ENCODE results near the gene FAM78A. TPM values are rescaled to one million over a fixed set of nuclear protein-coding genes. Genes with fewer than 3 reads are reported as not detected.
A peak's percentile ranks its signal among the peaks of the same experiment; 100 is the strongest.

FAM78A gene
- total RNA-seq, 2 experiments from 2014 or later, result 99.2 to 101 TPM

DNA sequence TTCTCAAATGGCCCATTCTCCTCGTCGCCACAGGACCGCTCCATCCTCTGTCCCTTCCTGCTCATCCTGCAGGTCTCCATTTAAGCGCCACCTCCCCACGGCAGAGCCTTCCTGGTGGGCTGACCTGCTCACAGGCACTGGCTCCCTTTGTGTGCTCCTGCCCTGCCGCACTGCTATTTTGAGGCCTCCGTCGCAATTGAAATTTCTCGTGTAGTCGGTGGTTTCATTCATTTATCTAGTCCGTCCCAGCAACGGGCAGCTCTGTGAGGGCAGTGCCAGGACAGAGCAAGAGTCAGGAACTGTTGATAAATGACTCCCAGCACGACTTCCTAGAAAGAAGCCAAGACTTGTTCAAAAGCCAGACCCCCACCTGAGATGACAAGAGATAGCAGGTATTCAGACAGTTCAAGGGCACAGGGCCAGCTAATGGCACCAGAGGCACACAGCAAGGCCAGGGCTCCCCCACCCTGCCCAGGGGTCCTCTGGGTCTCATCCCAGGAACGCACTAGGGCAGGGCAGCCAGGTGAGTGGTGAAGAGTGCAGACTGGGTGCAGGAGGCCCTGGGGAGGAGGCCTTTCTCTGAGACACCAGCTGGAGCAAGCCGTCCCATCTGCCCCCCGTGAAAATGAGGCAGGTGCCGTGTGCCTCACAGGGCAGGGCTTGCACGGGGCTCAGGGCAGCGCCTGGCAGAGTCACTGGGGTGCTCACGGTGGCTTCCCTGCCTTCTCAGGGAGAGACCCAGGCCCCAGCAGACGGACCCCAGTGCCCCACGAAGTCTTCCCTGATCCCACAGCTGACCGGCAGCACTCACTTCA is 36.9 kb downstream of the FAM78A start:
- CTCF ChIA-PET, result interaction anchor here (1.0 to 1.8 kb wide), 2 partner anchors 8 to 13 kb away, joined by 3 to 12 read pairs; no protein-coding TSS in a partner anchor
- peaks cover 14% of the 10 kb centered on the region for H3K36me3 Mint-ChIP-seq (ENCODE audit: low read depth)
- H3K27ac Mint-ChIP-seq, result peak overlapping the region; percentile 84
- H3K4me3 Mint-ChIP-seq, result no peak overlapping the region
- no peaks in the 10 kb centered on the region for H3K27me3 Mint-ChIP-seq (ENCODE audit: low read depth)
- POLR2A ChIA-PET, result interaction anchor here (0.8 to 5.3 kb wide), 7 partner anchors 13 to 39 kb away, joined by 3 to 54 read pairs (median 6); no protein-coding TSS in a partner anchor
- no peak for ATAC-seq
- H3K4me1 Mint-ChIP-seq (ENCODE audit: low read depth), result peaks cover 40% of the 10 kb centered on the region
- no peak for DNase-seq
- H3K9me3 Mint-ChIP-seq (ENCODE audit: insufficient read depth), result no peaks in the 10 kb centered on the region

- Mint-ChIP-seq H3K4me3 (peak overlapping the region; percentile 70), H3K36me3 (ENCODE audit: low read depth) (peaks cover 22% of the 10 kb centered on the region), H3K27ac (peak overlapping the region; percentile 96), H3K27me3 (ENCODE audit: low read depth) (no peaks in the 10 kb centered on the region), H3K9me3 (ENCODE audit: insufficient read depth) (no peaks in the 10 kb centered on the region), H3K4me1 (ENCODE audit: low read depth) (peaks cover 49% of the 10 kb centered on the region)
- DNase-seq (no peak), ATAC-seq (peak; percentile 47)
- CTCF ChIA-PET, result interaction anchor here (1.0 to 2.1 kb wide), 5 partner anchors 9 to 98 kb away, joined by 3 to 12 read pairs (median 5); no protein-coding TSS in a partner anchor
- POLR2A ChIA-PET, result interaction anchor here (0.7 to 5.3 kb wide), 11 partner anchors 9 to 113 kb away, joined by 3 to 54 read pairs (median 5); partner anchors contain the start of genes FAM78A and NUP214
Observed at GRCh38 chr9:131238402-131239021, 37.8 kb downstream of the FAM78A start.

- H3K27ac Mint-ChIP-seq, result peak overlapping the region; percentile 96
- H3K4me1 Mint-ChIP-seq (ENCODE audit: low read depth), result peaks cover 52% of the 10 kb centered on the region
- H3K9me3 Mint-ChIP-seq (ENCODE audit: insufficient read depth), result no peaks in the 10 kb centered on the region
- ChIA-PET CTCF (interaction anchor here (1.4 to 2.1 kb wide), 4 partner anchors 14 to 98 kb away, joined by 4 to 12 read pairs (median 8); no protein-coding TSS in a partner anchor), POLR2A (interaction anchor here (0.6 to 5.3 kb wide), 11 partner anchors 9 to 160 kb away, joined by 3 to 54 read pairs (median 4); partner anchors contain the start of genes FAM78A and NUP214)
- peak overlapping the region; percentile 70 for H3K4me3 Mint-ChIP-seq
- DNase-seq (peak; percentile 94), ATAC-seq (peak; percentile 98)
- H3K27me3 Mint-ChIP-seq (ENCODE audit: low read depth), result no peaks in the 10 kb centered on the region
- peaks cover 26% of the 10 kb centered on the region for H3K36me3 Mint-ChIP-seq (ENCODE audit: low read depth)
Observed at GRCh38 chr9:131237931-131238401, 38.3 kb downstream of the FAM78A start.

- H3K36me3 Mint-ChIP-seq (ENCODE audit: low read depth), result peaks cover 27% of the 10 kb centered on the region
- H3K4me1 Mint-ChIP-seq (ENCODE audit: low read depth), result peaks cover 52% of the 10 kb centered on the region
- POLR2A ChIA-PET, result interaction anchor here (0.6 to 5.3 kb wide), 12 partner anchors 10 to 161 kb away, joined by 3 to 54 read pairs (median 4); partner anchors contain the start of genes FAM78A and NUP214
- no peaks in the 10 kb centered on the region for H3K27me3 Mint-ChIP-seq (ENCODE audit: low read depth)
- no peak for DNase-seq
- peak overlapping the region; percentile 96 for H3K27ac Mint-ChIP-seq
- H3K9me3 Mint-ChIP-seq (ENCODE audit: insufficient read depth), result no peaks in the 10 kb centered on the region
- no peak for ATAC-seq
- CTCF ChIA-PET, result interaction anchor here (1.1 to 2.1 kb wide), 5 partner anchors 15 to 99 kb away, joined by 4 to 12 read pairs (median 5); no protein-coding TSS in a partner anchor
- peak overlapping the region; percentile 70 for H3K4me3 Mint-ChIP-seq
Observed at GRCh38 chr9:131237291-131237690, 39.0 kb downstream of the FAM78A start.

DNA sequence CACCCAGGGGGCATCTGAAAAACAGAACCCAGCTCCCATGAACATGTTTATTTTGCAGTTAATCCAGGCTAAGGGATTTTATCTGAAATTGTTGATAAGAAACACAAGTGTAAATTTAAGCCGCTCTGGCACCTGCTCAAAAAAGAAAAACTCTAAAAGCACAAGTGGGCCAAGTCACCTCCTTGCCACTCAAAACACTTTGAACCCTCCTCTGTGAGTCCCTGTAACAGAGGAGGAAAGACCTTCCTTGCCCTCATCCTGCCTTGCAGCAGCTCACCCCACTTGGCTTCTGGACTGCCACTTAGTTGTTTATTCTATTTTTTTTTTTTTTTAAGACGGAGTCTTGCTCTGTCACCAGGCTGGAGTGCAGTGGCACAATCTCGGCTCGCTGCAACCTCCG is 39.5 kb downstream of the FAM78A start:
- no peak for ATAC-seq
- peaks cover 52% of the 10 kb centered on the region for H3K4me1 Mint-ChIP-seq (ENCODE audit: low read depth)
- ChIA-PET POLR2A (interaction anchor here (0.8 to 5.3 kb wide), 5 partner anchors 16 to 112 kb away, joined by 3 to 54 read pairs (median 5); partner anchors contain the start of gene NUP214), CTCF (interaction anchor here (1.1 to 2.1 kb wide), 3 partner anchors 31 to 100 kb away, joined by 4 to 11 read pairs (median 5); no protein-coding TSS in a partner anchor)
- DNase-seq, result no peak
- peak overlapping the region; percentile 96 for H3K27ac Mint-ChIP-seq
- no peaks in the 10 kb centered on the region for H3K9me3 Mint-ChIP-seq (ENCODE audit: insufficient read depth)
- no peak overlapping the region for H3K4me3 Mint-ChIP-seq
- no peaks in the 10 kb centered on the region for H3K27me3 Mint-ChIP-seq (ENCODE audit: low read depth)
- H3K36me3 Mint-ChIP-seq (ENCODE audit: low read depth), result peaks cover 31% of the 10 kb centered on the region

DNA sequence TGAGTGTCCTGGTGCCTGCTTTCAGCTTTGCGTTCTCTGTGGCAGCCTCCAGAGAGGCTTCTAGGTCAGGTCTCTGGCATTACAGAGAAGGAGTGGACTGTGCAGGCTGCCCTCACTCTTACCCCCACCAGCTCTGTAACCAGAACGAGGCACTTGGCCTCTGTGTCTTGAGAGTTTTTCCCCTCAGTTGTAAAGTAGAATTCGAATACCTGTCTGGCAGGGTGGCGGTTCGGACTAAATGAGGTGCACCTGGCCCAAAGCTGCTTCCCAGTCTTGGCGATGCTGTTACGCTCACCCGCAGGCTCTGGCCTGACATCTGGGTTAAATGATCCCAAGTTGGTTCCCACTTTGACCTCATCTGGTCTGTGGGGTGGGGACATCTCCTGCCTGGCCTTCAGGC is 40.1 kb downstream of the FAM78A start:
- peaks cover 50% of the 10 kb centered on the region for H3K4me1 Mint-ChIP-seq (ENCODE audit: low read depth)
- DNase-seq (no peak), ATAC-seq (no peak)
- H3K36me3 Mint-ChIP-seq (ENCODE audit: low read depth), result peaks cover 34% of the 10 kb centered on the region
- no peaks in the 10 kb centered on the region for H3K9me3 Mint-ChIP-seq (ENCODE audit: insufficient read depth)
- no peaks in the 10 kb centered on the region for H3K27me3 Mint-ChIP-seq (ENCODE audit: low read depth)
- H3K4me3 Mint-ChIP-seq, result no peak overlapping the region
- POLR2A ChIA-PET, result interaction anchor here (0.6 to 5.3 kb wide), 6 partner anchors 13 to 100 kb away, joined by 3 to 54 read pairs (median 4); no protein-coding TSS in a partner anchor
- CTCF ChIA-PET, result interaction anchor here (0.7 to 1.3 kb wide), 4 partner anchors 10 to 100 kb away, joined by 3 to 5 read pairs (median 4); no protein-coding TSS in a partner anchor
- peak overlapping the region; percentile 96 for H3K27ac Mint-ChIP-seq

GRCh38 chr9:131235480-131235851 is 40.8 kb downstream of the FAM78A start:
- ATAC-seq (no peak), DNase-seq (no peak)
- Mint-ChIP-seq H3K27me3 (ENCODE audit: low read depth) (no peaks in the 10 kb centered on the region), H3K4me3 (no peak overlapping the region), H3K36me3 (ENCODE audit: low read depth) (peaks cover 39% of the 10 kb centered on the region), H3K9me3 (ENCODE audit: insufficient read depth) (no peaks in the 10 kb centered on the region), H3K27ac (no peak overlapping the region), H3K4me1 (ENCODE audit: low read depth) (peaks cover 50% of the 10 kb centered on the region)
- POLR2A ChIA-PET, result interaction anchor here (0.6 to 5.3 kb wide), 5 partner anchors 14 to 101 kb away, joined by 3 to 54 read pairs (median 4); no protein-coding TSS in a partner anchor
- CTCF ChIA-PET, result interaction anchor here (0.7 to 1.3 kb wide), 4 partner anchors 11 to 101 kb away, joined by 3 to 5 read pairs (median 3); no protein-coding TSS in a partner anchor

DNA sequence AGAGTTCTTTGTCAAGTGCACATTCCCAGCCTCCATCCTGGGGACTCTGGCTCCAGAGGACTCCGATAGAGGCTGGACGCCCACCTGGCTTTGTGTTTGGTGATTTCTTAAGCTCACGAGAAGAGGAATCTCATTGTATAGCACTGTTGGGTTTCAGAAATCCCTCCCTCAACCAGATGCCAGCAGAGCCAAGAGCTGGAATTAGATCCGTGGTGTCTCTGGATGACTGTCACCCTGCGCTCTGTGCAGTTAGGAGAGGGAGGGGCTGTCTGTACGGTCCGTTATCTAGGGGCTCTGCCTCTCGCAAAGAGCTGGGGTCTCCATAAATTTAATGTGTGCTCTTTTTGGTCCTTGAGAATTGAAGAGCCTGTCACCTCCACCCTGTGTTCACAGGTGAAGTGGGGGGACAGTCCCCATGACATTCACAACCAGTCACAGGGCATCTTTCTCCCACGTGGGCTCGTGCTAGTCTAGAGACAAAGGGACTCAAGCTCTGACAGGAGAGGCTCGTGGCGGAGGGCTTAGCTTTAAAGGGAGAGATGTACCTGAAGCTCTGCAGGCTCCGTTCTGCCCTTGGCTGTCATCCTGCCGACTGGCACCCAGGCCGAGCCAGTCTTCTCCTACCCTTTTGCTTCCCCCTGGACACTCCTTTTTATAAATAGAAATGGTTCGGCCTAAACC is 41.4 kb downstream of the FAM78A start:
- H3K36me3 Mint-ChIP-seq (ENCODE audit: low read depth), result peaks cover 44% of the 10 kb centered on the region
- DNase-seq (no peak), ATAC-seq (no peak)
- no peaks in the 10 kb centered on the region for H3K9me3 Mint-ChIP-seq (ENCODE audit: insufficient read depth)
- no peak overlapping the region for H3K27ac Mint-ChIP-seq
- no peaks in the 10 kb centered on the region for H3K27me3 Mint-ChIP-seq (ENCODE audit: low read depth)
- H3K4me1 Mint-ChIP-seq (ENCODE audit: low read depth), result peaks cover 50% of the 10 kb centered on the region
- CTCF ChIA-PET, result interaction anchor here (1.2 to 1.3 kb wide), 2 partner anchors 20 to 22 kb away, joined by 3 to 5 read pairs; no protein-coding TSS in a partner anchor
- H3K4me3 Mint-ChIP-seq, result no peak overlapping the region
- POLR2A ChIA-PET, result interaction anchor here (1.6 to 5.3 kb wide), 2 partner anchors 15 to 22 kb away, joined by 3 to 54 read pairs; no protein-coding TSS in a partner anchor

DNA sequence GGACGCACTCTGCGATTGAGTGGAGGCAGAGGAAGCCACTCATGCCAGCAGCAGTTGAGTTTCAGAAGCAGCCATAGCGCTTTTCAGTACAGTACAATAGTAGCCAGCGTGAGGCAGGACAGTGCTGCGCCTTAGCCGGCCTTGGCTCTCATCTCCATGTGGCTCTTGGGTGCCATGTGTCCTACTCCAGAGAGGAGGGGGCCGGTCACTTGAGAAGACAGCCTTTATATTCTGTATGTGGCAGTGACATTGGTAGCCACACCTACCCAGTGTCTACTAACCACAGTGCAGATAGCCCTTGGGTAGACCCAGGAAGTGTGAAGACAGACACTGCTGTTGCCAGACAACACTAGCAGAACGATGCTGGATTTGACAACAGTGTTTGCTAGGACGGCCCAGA is 42.3 kb downstream of the FAM78A start:
- H3K4me3 Mint-ChIP-seq, result no peak overlapping the region
- DNase-seq (no peak), ATAC-seq (no peak)
- peaks cover 45% of the 10 kb centered on the region for H3K4me1 Mint-ChIP-seq (ENCODE audit: low read depth)
- ChIA-PET CTCF (no interaction called here), POLR2A (interaction anchor here (0.8 to 5.3 kb wide), 3 partner anchors 16 to 22 kb away, joined by 3 to 54 read pairs (median 3); no protein-coding TSS in a partner anchor)
- H3K27ac Mint-ChIP-seq, result peak overlapping the region; percentile 83
- peaks cover 43% of the 10 kb centered on the region for H3K36me3 Mint-ChIP-seq (ENCODE audit: low read depth)
- H3K27me3 Mint-ChIP-seq (ENCODE audit: low read depth), result no peaks in the 10 kb centered on the region
- H3K9me3 Mint-ChIP-seq (ENCODE audit: insufficient read depth), result no peaks in the 10 kb centered on the region

DNA sequence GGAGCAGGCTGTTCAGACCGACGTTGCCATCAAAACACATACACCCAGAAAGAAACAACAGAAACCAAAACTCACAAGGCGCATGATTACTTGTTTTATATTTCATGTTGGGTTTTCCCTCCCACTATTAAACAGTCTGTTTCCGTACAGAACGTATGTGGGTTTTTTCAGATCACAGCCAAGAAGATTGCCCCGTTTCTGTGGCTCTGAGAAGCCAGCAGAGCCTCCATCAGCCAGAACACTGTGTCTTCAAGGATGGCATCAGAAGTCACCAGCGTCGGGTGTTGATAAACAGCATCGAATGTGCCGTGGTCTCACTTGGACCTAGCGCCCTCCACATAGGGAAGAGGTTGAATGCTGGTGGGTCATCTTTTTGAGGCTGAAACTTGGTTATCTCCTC is 42.8 kb downstream of the FAM78A start:
- DNase-seq (no peak), ATAC-seq (no peak)
- no peak overlapping the region for H3K4me3 Mint-ChIP-seq
- ChIA-PET POLR2A (interaction anchor here (0.8 to 1.6 kb wide), 2 partner anchors 16 to 19 kb away, joined by 3 read pairs; no protein-coding TSS in a partner anchor), CTCF (no interaction called here)
- peaks cover 41% of the 10 kb centered on the region for H3K4me1 Mint-ChIP-seq (ENCODE audit: low read depth)
- no peaks in the 10 kb centered on the region for H3K27me3 Mint-ChIP-seq (ENCODE audit: low read depth)
- peak overlapping the region; percentile 83 for H3K27ac Mint-ChIP-seq
- no peaks in the 10 kb centered on the region for H3K9me3 Mint-ChIP-seq (ENCODE audit: insufficient read depth)
- peaks cover 43% of the 10 kb centered on the region for H3K36me3 Mint-ChIP-seq (ENCODE audit: low read depth)

All from activated CD8-positive, alpha-beta T cell treated with anti-CD3 and anti-CD28 coated beads, Interleukin-2, amount 10 ng/mL, durations not matched to agents 7 days and 5 days (primary cell).